H1 (cell line): ENCODE data around the gene SCMH1. TPM values are rescaled to one million over a fixed set of nuclear protein-coding genes. Genes with fewer than 3 reads are reported as not detected.

Experiments
- CBX5 ChIP-seq: fragments of 300-800, 300-1000 bp; sonication (generic); IDR thresholded peaks from 2 replicates; pipeline ENCODE4 v1.7.1; 2016; ENCODE audit warnings: antibody characterized with exemption, low read length, low read depth
- polyA plus RNA-seq, 7 experiments: library from polyadenylated mRNA; depleted of rRNA in 3 of 7; stranded (reverse) in 5 of 7; unstranded in 2 of 7; fragments of >200 nt in 5 of 7; fragments of 200-250 nt in 2 of 7; gene quantifications; 1 replicate in 5 of 7; 2 replicates in 1 of 7; 4 replicates in 1 of 7; pipeline versions ENCODE4 v1.2.1 to v1.2.3, GENCODE V29; 2011 to 2013; ENCODE audit warnings: missing spikeins in 2 of 7, mixed read lengths in 2 of 7
- total RNA-seq: library from RNA; stranded (reverse); fragmentation: NEBNext Ultra II Directional; extraction: Animal tissue kit (Norgen Biotek cat#: 25700); gene quantifications from 2 replicates; pipeline ENCODE4 v1.2.1, GENCODE V29; 2021
- TF ChIP-seq, protein P1 (sequence below): fragments of 300-600 bp; sonication (generic); IDR thresholded peaks from 2 replicates; pipeline ENCODE4 v1.7.1; 2012; ENCODE audit warnings: low read length, moderate library complexity, mild to moderate bottlenecking, inconsistent platforms; ENCODE audit not compliant: insufficient replicate concordance

SCMH1 gene
- total and polyA plus RNA-seq, 2 of the 8 experiments (the other 6 are each of a cell fraction or from before 2014, with no cell fraction given): 16.6 to 30.7 TPM

DNA sequence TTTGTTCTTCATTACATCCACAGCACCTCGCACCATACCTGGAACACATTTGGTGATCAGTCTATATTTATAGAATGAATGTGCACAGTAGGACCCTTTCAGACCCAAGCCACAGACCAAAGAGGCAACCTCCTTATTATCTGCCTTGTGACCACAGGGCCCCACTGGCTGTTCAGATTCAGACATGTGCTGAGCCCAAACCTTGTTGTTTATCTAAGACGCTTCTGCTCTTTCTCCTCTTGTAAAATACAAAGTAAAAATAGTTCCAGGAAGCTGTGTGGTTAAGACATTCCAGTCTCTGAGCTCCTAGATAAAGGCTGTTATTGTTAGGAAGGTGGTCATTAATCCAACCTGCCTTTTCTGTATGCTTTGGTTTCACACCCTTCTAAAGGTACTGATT lies 3.6 kb upstream of the SCMH1 start (continued):
- TF ChIP-seq, protein P1, sequence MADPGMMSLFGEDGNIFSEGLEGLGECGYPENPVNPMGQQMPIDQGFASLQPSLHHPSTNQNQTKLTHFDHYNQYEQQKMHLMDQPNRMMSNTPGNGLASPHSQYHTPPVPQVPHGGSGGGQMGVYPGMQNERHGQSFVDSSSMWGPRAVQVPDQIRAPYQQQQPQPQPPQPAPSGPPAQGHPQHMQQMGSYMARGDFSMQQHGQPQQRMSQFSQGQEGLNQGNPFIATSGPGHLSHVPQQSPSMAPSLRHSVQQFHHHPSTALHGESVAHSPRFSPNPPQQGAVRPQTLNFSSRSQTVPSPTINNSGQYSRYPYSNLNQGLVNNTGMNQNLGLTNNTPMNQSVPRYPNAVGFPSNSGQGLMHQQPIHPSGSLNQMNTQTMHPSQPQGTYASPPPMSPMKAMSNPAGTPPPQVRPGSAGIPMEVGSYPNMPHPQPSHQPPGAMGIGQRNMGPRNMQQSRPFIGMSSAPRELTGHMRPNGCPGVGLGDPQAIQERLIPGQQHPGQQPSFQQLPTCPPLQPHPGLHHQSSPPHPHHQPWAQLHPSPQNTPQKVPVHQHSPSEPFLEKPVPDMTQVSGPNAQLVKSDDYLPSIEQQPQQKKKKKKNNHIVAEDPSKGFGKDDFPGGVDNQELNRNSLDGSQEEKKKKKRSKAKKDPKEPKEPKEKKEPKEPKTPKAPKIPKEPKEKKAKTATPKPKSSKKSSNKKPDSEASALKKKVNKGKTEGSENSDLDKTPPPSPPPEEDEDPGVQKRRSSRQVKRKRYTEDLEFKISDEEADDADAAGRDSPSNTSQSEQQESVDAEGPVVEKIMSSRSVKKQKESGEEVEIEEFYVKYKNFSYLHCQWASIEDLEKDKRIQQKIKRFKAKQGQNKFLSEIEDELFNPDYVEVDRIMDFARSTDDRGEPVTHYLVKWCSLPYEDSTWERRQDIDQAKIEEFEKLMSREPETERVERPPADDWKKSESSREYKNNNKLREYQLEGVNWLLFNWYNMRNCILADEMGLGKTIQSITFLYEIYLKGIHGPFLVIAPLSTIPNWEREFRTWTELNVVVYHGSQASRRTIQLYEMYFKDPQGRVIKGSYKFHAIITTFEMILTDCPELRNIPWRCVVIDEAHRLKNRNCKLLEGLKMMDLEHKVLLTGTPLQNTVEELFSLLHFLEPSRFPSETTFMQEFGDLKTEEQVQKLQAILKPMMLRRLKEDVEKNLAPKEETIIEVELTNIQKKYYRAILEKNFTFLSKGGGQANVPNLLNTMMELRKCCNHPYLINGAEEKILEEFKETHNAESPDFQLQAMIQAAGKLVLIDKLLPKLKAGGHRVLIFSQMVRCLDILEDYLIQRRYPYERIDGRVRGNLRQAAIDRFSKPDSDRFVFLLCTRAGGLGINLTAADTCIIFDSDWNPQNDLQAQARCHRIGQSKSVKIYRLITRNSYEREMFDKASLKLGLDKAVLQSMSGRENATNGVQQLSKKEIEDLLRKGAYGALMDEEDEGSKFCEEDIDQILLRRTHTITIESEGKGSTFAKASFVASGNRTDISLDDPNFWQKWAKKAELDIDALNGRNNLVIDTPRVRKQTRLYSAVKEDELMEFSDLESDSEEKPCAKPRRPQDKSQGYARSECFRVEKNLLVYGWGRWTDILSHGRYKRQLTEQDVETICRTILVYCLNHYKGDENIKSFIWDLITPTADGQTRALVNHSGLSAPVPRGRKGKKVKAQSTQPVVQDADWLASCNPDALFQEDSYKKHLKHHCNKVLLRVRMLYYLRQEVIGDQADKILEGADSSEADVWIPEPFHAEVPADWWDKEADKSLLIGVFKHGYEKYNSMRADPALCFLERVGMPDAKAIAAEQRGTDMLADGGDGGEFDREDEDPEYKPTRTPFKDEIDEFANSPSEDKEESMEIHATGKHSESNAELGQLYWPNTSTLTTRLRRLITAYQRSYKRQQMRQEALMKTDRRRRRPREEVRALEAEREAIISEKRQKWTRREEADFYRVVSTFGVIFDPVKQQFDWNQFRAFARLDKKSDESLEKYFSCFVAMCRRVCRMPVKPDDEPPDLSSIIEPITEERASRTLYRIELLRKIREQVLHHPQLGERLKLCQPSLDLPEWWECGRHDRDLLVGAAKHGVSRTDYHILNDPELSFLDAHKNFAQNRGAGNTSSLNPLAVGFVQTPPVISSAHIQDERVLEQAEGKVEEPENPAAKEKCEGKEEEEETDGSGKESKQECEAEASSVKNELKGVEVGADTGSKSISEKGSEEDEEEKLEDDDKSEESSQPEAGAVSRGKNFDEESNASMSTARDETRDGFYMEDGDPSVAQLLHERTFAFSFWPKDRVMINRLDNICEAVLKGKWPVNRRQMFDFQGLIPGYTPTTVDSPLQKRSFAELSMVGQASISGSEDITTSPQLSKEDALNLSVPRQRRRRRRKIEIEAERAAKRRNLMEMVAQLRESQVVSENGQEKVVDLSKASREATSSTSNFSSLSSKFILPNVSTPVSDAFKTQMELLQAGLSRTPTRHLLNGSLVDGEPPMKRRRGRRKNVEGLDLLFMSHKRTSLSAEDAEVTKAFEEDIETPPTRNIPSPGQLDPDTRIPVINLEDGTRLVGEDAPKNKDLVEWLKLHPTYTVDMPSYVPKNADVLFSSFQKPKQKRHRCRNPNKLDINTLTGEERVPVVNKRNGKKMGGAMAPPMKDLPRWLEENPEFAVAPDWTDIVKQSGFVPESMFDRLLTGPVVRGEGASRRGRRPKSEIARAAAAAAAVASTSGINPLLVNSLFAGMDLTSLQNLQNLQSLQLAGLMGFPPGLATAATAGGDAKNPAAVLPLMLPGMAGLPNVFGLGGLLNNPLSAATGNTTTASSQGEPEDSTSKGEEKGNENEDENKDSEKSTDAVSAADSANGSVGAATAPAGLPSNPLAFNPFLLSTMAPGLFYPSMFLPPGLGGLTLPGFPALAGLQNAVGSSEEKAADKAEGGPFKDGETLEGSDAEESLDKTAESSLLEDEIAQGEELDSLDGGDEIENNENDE: no peak
- no peak for TF ChIP-seq CBX5
